GM23248 (cell line): ENCODE results near the gene FAM210A.

Source experiments
- EZH2 ChIP-seq: fragments of 200-600 bp; sonication (generic); IDR thresholded peaks from 2 replicates; pipeline ENCODE4 v1.6.1; 2018; ENCODE audit warnings: antibody characterized with exemption, mild to moderate bottlenecking; ENCODE audit not compliant: insufficient read depth, poor library complexity, severe bottlenecking
- EZH2phosphoT487 ChIP-seq: fragments of 200-600 bp; sonication (generic); IDR thresholded peaks from 2 replicates; pipeline ENCODE4 v1.6.1; 2018; ENCODE audit warnings: antibody characterized with exemption, moderate library complexity, mild to moderate bottlenecking, low read depth; ENCODE audit not compliant: insufficient read depth

DNA sequence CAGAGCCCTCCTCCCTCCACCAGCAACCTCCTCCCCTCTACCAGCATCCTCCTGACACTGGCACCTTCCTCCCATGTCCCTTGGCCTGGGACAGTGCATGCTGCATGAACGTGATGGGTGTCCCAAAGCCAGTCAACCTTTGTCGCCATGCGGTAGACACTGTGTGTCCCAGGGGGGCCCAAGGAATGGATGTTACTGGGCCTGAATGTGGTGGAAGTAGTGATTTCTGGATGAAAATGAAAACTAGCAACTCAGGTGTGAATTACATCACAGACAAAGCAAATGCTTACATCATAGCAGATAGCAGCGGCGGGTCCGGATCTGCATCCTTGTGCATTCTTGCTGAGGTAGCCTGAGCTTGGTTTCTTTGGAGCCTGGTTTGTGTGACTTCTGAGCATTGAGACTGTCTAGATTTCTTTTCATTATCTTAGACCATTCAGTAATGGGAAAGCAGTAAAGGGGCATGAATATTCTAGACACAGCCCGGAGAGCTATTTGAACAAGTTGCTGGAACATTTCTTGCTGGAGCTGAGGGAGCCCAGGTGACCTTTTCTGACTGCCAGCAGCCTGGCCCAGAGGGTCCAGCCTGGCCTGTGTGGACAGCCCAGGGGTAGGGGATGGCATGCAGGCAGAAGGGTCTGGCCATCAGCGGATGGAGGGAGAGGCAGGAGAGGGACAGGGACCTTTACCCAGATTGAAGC is 100.4 kb downstream of the FAM210A start:
- TF ChIP-seq EZH2: no peak
- TF ChIP-seq EZH2phosphoT487: no peak
